GM21717 (cell line): Measurements from ENCODE around the gene KRT24.

Experiments
- ATAC-seq: cut with Tn5 transposase; IDR thresholded peaks from one replicate; pipeline ENCODE4 v1.9.1; 2021; ENCODE audit warnings: mild to moderate bottlenecking, moderate library complexity; ENCODE audit not compliant: unreplicated experiment

KRT24 gene

GRCh38 chr17:40695874-40696472 is 7.6 kb downstream of the KRT24 start:
- ATAC-seq: no peak

GRCh38 chr17:40694584-40694983 is 9.0 kb downstream of the KRT24 start:
- ATAC-seq: no peak

GRCh38 chr17:40687106-40687505 is 16.4 kb downstream of the KRT24 start:
- ATAC-seq: no peak

GRCh38 chr17:40686192-40686591 is 17.4 kb downstream of the KRT24 start:
- ATAC-seq: no peak

GRCh38 chr17:40680998-40681397 is 22.6 kb downstream of the KRT24 start:
- ATAC-seq: no peak

GRCh38 chr17:40679523-40679907 is 24.0 kb downstream of the KRT24 start:
- ATAC-seq: no peak

- ATAC-seq: no peak
These were observed 24.5 kb downstream of the KRT24 start for GRCh38 chr17:40678902-40679522.

GRCh38 chr17:40675905-40676304 is 27.6 kb downstream of the KRT24 start:
- no peak for ATAC-seq

- no peak for ATAC-seq
These were observed 30.9 kb downstream of the KRT24 start for GRCh38 chr17:40672654-40673053.

GRCh38 chr17:40671282-40671681 is 32.3 kb downstream of the KRT24 start:
- no peak for ATAC-seq

GRCh38 chr17:40666331-40666730 is 37.2 kb downstream of the KRT24 start:
- ATAC-seq: no peak

- ATAC-seq: no peak
These were observed 38.8 kb downstream of the KRT24 start, which contains the start of gene KRT222 for GRCh38 chr17:40664582-40665333. TSS of gene KRT222 (minus strand) at chr17:40665177. CDS start at chr17:40665099, 78 bp downstream.

- no peak for ATAC-seq
These were observed 40.3 kb downstream of the KRT24 start for GRCh38 chr17:40663252-40663651.

- ATAC-seq: no peak
These were observed 43.6 kb downstream of the KRT24 start for GRCh38 chr17:40659911-40660310.

GRCh38 chr17:40658396-40658795 is 45.2 kb downstream of the KRT24 start:
- ATAC-seq: no peak

- no peak for ATAC-seq
These were observed 51.6 kb downstream of the KRT24 start for GRCh38 chr17:40651939-40652338.

GRCh38 chr17:40648384-40648968 is 55.1 kb downstream of the KRT24 start:
- peak; percentile 21 for ATAC-seq
